GM13976 (cell line): ENCODE measurements around the gene TRPM1.

ENCODE experiments used
- DNase-seq: peaks from one replicate; pipeline ENCODE4 v3.0.0; 2012; ENCODE audit warnings: low spot score
- CTCF ChIP-seq: IDR thresholded peaks from 2 replicates; pipeline ENCODE4 v1.5.1; 2012; ENCODE audit warnings: borderline replicate concordance, mild to moderate bottlenecking; ENCODE audit not compliant: insufficient read depth; ENCODE audit errors: extremely low read depth, missing control alignments, control extremely low read depth
- in situ Hi-C: fragments of 300-500 bp; cut with MboI; formaldehyde crosslinking; loops from one replicate; pipeline ENCODE4 v1.12.0; 2022; ENCODE audit warnings: low sequenced_read_pairs, mixed read lengths, inconsistent platforms; ENCODE audit not compliant: unreplicated experiment

The TRPM1 gene

GRCh38 chr15:31046759-31047359 lies 54.7 kb downstream of the TRPM1 start:
- DNase-seq = no peak
- TF ChIP-seq CTCF = no peak
- in situ Hi-C loops = no loop called here

- TF ChIP-seq CTCF = no peak
- in situ Hi-C loops = no loop called here
- no peak for DNase-seq
These were observed 55.9 kb downstream of the TRPM1 start for GRCh38 chr15:31045606-31046005.

GRCh38 chr15:31042751-31043150 lies 58.8 kb downstream of the TRPM1 start:
- no peak for TF ChIP-seq CTCF
- in situ Hi-C loops = no loop called here
- no peak for DNase-seq

- DNase-seq = no peak
- in situ Hi-C loops = no loop called here
- TF ChIP-seq CTCF = no peak
These were observed 59.9 kb downstream of the TRPM1 start for GRCh38 chr15:31041610-31042009.

- no peak for DNase-seq
- in situ Hi-C loops = no loop called here
- no peak for TF ChIP-seq CTCF
These were observed 60.9 kb downstream of the TRPM1 start for GRCh38 chr15:31040611-31041010.

GRCh38 chr15:31039961-31040360 lies 61.6 kb downstream of the TRPM1 start:
- in situ Hi-C loops = no loop called here
- TF ChIP-seq CTCF = no peak
- no peak for DNase-seq
